A549 (cell line): Measurements from ENCODE around the gene SORD.

Experiments
- CTCF ChIP-seq: fragments of >200 bp; sonication (Bioruptor Twin); formaldehyde crosslinking; IDR thresholded peaks from 3 replicates; pipeline ENCODE4 v1.5.1; 2016
- HEYL ChIP-seq: fragments of 250-450 bp; sonication (Bioruptor Pico); IDR thresholded peaks from 2 replicates; pipeline ENCODE4 v1.8.0; 2021; ENCODE audit warnings: mild to moderate bottlenecking, moderate library complexity
- MAX ChIP-seq: IDR thresholded peaks from 2 replicates; pipeline ENCODE4 v1.6.1; 2012
- SMC3 ChIP-seq: fragments of >200 bp; sonication (Bioruptor Twin); formaldehyde crosslinking; IDR thresholded peaks from 3 replicates; pipeline ENCODE4 v1.6.1; 2018; ENCODE audit warnings: inconsistent platforms
- SREBF2 ChIP-seq: fragments of 450-650 bp; IDR thresholded peaks from 2 replicates; pipeline ENCODE4 v1.6.1; 2014; ENCODE audit warnings: mild to moderate bottlenecking, moderate library complexity
- ZNF302 ChIP-seq: fragments of 250-450 bp; sonication (Bioruptor Pico); IDR thresholded peaks from 2 replicates; pipeline ENCODE4 v1.9.0; 2021; ENCODE audit warnings: inconsistent platforms, mild to moderate bottlenecking, moderate library complexity

GRCh38 chr15:45102226-45102625 is 79.2 kb downstream of the SORD start:
- TF ChIP-seq SREBF2, result no peak
- no peak for TF ChIP-seq HEYL (CRISPR knock-in tag)
- TF ChIP-seq MAX, result no peak
- no peak for TF ChIP-seq SMC3
- no peak for TF ChIP-seq ZNF302 (CRISPR knock-in tag)
- no peak for TF ChIP-seq CTCF
